Hematopoietic multipotent progenitor cell treated with erythropoietin and hydrocortisone succinate and interleukin-3 and kit ligand, for 4 days (in vitro differentiated cells): ENCODE data around the gene SLX4IP.

Source experiments
- DNase-seq: peaks from one replicate; pipeline ENCODE4 v3.0.0-alpha.2; 2015

SLX4IP gene

GRCh38 chr20:10467681-10468339 lies 32.7 kb downstream of the SLX4IP start:
- no peak for DNase-seq

DNA sequence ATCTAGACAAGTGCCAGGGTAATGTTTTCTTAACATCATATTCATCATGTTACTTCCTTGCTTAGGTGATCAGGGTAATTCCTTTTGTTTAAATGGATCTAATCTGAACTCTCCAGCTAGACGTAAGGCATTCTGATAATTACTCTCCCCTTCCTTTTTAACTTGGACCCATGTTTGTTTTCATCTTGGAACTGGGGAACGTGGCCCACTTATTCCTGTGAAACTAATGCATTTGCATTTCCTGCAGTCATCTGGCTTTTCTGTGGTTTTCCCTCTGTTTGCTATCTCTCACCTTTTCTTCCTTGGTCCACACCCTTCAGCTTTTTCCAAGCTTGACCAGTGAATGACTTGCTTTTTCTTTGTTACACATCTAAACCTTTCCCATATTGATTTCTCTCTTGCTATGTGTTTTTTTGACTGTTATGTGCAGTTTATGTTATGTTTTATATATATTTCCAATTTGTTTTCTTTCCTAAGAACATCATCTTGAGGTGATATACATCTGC lies 33.3 kb downstream of the SLX4IP start:
- no peak for DNase-seq

- no peak for DNase-seq
Measured at GRCh38 chr20:10469056-10469455, 34.0 kb downstream of the SLX4IP start.

DNA sequence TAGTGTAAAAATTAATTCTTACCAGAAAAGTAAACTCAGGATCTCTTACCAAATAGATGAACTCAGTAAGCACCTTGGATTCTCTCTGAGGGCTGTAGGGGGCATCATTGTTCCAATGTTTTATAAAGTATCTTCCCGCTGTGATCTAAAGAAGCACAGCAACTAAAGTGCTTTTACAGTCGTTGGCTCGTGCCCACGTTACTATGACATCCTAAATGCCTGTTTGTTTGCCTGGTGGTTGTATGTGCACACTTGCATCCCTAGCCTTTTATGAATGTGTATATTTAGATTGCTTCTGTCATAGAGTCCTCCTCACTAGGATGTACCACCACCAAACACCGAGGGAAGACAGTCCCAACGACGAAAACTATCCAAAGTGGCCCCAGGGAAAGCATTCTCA lies 34.5 kb downstream of the SLX4IP start:
- DNase-seq: peak; percentile 95

GRCh38 chr20:10470276-10470675 lies 35.2 kb downstream of the SLX4IP start:
- DNase-seq: no peak

GRCh38 chr20:10472871-10473270 lies 37.8 kb downstream of the SLX4IP start:
- no peak for DNase-seq

DNA sequence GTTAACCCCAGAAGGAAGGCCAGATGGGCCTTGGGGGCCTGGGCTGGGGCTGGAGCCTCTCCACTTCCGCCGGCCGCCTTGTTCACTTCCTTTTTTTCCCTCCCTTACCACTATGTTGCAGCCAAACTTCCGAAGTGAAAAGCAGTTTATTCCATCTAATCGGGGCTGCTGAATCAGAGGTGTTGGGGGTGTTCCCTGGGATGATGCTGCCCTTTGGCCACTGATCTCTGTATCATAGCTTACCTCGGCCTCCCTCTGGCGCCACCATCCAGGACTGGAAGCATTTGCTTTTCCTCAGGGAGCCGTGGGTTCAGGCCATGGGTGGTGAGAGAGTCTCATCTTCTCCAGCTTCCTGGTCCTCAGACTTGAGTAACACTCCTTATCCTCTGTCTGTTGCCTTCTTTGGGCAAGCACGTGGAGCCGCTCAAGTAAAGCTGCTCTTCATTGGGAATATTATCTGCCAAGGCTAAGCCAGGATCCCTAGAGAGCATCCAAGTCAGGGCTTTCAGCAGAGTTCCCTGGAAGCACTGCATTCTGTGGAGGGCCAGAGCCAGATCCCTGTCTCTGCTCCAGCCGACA lies 39.6 kb downstream of the SLX4IP start:
- DNase-seq: peak; percentile 65

DNA sequence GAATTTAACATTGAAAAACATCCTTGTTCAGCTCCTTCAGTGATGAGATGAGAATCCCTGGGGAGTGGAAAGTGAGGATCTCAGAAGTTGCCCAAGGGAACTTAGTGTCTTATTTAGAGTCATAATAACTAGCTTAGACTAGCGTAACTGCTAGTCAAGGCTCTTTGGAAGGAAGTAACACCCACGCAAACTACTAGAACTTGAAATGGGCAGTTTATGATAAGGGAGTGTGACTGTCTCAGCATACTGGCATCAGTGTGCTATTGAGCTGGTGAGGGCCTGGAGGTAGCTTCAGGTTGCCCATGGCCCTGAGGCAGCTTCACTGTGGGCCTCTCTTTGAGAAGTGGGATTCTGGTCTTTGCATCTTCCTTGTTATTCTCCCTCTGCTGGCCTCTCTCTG lies 40.1 kb downstream of the SLX4IP start:
- peak; percentile 63 for DNase-seq

DNA sequence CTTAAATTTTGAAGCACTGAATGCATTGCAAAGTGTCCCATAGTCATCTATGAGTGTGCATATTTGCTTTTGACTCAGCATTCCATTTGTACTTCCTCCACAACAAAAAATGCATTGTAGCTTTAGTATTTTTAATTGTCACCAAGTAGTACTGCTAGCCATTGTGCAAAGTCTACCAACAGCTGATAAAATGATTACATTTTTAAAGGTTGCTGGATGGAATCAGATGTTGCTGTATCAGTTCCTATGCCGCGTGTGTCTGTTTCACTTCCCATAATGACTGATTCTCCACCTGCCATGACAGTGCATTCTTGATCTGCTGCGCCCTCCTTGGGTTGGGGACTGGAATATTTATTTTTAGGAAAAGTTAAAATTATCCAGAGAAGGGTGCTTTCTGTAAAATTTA lies 41.2 kb downstream of the SLX4IP start:
- peak; percentile 76 for DNase-seq

GRCh38 chr20:10478205-10478604 lies 43.1 kb downstream of the SLX4IP start:
- no peak for DNase-seq

GRCh38 chr20:10478930-10479329 lies 43.8 kb downstream of the SLX4IP start:
- DNase-seq: no peak

DNA sequence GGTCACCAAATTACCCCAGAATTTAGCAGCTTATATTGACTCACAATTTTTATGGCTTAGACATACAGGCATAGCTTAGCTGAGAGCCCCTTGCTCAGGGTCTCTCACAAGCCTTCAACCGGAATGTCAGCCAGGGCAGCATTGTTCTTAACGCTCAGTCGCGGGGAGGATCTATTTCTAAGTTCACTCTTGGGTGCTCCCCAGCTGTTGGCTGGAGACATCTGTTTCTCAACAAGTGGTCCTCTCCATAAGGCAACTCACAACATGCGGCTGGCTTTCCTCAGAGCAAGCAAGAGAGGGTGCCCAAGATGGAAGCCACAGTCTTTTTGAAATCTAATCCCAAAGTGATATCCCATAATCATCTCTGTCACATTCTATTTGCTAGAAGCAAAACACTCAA lies 46.6 kb downstream of the SLX4IP start:
- DNase-seq: no peak

DNA sequence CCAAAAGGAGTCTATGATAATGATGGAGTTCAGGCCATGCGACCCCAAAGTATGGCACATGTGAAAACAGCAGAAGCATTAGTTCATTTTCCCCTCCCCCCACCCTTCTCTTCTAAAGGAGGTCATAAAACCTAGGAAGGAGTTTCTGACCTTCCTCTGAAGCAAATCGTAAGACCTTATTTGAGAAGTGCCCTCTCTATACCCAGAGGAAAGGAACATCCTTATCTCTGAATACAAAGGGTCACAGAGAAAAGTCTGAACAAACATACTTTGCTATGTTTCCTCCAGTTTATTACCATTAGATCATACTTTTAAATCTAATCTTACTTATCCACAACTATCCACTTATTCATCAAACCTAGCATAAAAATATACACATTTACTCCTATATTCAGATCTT lies 48.6 kb downstream of the SLX4IP start:
- peak; percentile 52 for DNase-seq

DNA sequence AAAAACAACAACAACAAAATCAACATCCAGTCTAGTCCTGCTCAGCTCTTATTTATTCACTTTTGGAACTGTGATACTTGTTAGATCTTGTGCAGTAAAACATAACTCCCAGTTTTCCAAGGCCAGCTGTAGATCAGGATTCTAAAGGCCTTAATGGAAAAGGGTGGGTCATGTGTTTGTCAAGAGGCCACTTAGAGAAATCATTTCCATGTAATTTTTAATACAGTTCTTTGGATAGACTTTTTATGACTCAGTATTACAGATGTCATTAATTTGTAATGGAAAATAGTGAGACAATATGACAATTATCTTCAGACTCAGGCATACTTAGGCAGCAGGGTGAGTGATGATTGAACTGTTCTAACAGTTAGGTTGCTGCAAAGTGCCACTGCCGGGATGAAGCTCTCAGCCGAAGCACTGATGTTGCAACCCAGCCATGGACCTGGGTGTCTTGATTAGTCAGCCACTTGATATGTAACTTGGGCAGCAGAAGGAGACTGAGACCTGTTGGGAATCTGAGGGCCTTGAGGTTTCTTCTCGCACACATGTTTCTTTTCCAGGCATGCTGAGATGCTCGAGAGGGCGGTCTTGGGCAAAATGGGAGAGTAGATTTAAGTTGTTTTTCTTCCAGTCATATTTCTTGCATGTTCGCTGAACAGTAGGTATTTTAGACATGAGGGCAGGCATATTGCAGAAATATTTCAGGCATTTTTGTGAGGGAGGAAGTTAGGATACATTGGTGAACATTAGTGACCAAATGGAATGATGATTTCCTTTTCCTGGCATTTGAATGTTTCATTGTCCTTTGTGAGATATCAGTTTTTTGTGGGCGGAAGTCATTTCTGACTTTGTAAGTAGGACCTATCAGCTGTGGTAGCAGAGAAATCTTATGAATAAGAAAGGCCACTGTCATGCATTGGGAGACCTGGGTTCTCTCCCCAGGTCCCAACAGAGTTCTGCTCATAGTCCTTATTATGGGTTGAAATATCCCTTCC lies 52.3 kb downstream of the SLX4IP start:
- DNase-seq: peak; percentile 43

- DNase-seq: peak; percentile 50
Measured at GRCh38 chr20:10488534-10488933, 53.4 kb downstream of the SLX4IP start.

- no peak for DNase-seq
Measured at GRCh38 chr20:10489853-10490252, 54.7 kb downstream of the SLX4IP start.

DNA sequence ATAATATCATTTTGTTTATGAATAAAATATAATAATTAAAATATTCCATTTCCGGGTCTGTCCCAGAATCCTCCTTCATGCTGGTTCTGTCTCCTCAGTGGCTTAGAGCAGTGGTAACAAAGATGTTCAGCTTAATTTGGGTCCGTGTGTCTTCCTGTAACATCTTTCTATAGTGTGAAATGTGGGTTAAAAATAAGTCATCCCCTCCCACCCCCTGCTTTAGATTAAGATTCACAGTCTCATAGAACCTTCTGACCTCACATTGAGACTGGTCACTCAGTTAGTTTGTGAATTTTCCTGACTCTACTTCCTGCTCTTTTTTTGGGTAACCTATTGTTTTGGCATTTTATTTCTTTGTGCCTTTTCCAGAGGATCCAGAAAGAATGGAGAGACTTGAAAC lies 55.2 kb downstream of the SLX4IP start:
- DNase-seq: no peak

DNA sequence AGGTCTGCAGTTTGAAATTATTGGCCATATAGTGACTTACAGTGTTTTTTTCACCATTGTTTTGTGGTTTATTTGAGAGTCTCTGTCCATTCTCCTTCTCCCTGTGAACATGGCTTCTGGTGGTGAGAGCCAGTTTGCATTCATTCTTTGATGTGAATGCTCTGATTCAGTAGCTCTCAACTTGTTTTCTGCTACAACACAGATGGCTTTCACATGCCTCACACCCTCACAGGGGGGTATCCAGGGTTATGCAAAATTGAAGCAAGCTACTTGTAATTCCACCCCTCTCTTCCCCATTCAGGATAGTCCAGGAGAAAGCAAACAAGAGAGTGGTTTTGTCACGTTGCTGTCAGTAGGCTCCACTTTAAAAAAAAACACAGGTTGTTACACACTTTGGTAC lies 55.6 kb downstream of the SLX4IP start:
- DNase-seq: no peak

DNA sequence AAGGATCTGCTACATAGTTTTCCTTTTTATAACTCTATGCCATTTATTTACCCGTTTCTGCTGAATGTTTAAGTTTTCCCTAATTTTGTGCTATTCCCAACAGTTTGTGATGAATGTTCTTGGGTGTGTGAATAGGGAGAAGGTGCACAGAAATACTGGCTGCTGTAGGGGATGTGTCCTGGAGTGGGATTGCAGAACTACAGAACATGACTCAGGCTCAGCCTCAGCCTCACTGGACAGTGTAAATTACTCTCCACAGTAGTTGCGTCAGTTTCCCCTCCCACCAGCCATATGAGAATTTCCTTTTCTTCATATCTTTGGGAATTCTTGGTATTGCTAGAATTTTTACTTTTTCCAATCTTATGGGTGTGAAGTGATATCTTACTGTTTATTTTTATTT lies 57.0 kb downstream of the SLX4IP start:
- no peak for DNase-seq

- DNase-seq: no peak
Measured at GRCh38 chr20:10492844-10493243, 57.7 kb downstream of the SLX4IP start.

GRCh38 chr20:10495173-10495572 lies 60.1 kb downstream of the SLX4IP start:
- DNase-seq: peak; percentile 59

DNA sequence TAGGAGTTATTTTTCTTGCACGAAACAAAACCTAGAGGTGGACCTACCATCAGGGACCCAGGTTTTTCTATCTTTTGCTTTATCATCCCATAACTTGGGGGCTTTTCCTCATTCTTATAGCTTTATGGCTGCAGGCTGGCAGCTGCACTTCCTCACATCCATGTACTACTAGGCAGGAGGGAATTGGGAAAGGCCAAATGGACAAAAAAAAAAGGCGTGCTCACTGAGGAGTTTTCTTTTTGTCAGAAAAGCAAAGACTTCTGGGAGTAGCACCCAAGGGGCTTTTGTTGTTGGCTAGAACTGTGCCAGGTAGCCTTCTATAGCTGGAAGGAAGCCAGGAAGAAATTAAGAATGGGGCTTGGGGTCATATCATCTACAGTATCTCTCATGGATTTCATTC lies 61.4 kb downstream of the SLX4IP start:
- no peak for DNase-seq

- no peak for DNase-seq
Measured at GRCh38 chr20:10497283-10497682, 62.2 kb downstream of the SLX4IP start.

GRCh38 chr20:10497791-10498190 lies 62.7 kb downstream of the SLX4IP start:
- DNase-seq: peak; percentile 44
